Type B pancreatic cell (in vitro differentiated cells): ENCODE measurements around the gene SGPL1. TPM values are rescaled to one million over a fixed set of nuclear protein-coding genes. Genes with fewer than 3 reads are reported as not detected.

Experiments
- DNase-seq: peaks from one replicate; pipeline ENCODE4 v3.0.0; 2021; ENCODE audit warnings: mixed read lengths; ENCODE audit not compliant: unreplicated experiment; ENCODE audit errors: extremely low spot score
- H3K27ac Mint-ChIP-seq: 2 replicates; pipeline ENCODE4 v1.8.0; 2021; ENCODE audit warnings: mild to moderate bottlenecking, mixed read lengths
- H3K27me3 Mint-ChIP-seq: 2 replicates; pipeline ENCODE4 v1.8.0; 2021; ENCODE audit warnings: mixed read lengths
- H3K36me3 Mint-ChIP-seq: 2 replicates; pipeline ENCODE4 v1.8.0; 2021; ENCODE audit warnings: mixed read lengths
- H3K4me1 Mint-ChIP-seq: one replicate; pipeline ENCODE4 v1.8.0; 2021; ENCODE audit warnings: mixed read lengths; ENCODE audit not compliant: unreplicated experiment
- H3K4me3 Mint-ChIP-seq: 2 replicates; pipeline ENCODE4 v1.8.0; 2021; ENCODE audit warnings: mild to moderate bottlenecking, mixed read lengths
- H3K9me3 Mint-ChIP-seq: 2 replicates; pipeline ENCODE4 v1.8.0; 2021; ENCODE audit warnings: mixed read lengths
- total RNA-seq: library from RNA; stranded (reverse); gene quantifications from 2 replicates; pipeline ENCODE4 v1.2.1, GENCODE V29; 2021; ENCODE audit warnings: low replicate concordance
- TF ChIP-seq, protein P1 (sequence below): fragments of 200-600 bp; sonication (generic); conservative IDR thresholded peaks from 2 replicates; pipeline ENCODE4 v1.5.0; 2021; ENCODE audit warnings: antibody characterized with exemption, mild to moderate bottlenecking

The SGPL1 gene
- total RNA-seq, 1 donor from 2014 or later = 70.5 TPM

DNA sequence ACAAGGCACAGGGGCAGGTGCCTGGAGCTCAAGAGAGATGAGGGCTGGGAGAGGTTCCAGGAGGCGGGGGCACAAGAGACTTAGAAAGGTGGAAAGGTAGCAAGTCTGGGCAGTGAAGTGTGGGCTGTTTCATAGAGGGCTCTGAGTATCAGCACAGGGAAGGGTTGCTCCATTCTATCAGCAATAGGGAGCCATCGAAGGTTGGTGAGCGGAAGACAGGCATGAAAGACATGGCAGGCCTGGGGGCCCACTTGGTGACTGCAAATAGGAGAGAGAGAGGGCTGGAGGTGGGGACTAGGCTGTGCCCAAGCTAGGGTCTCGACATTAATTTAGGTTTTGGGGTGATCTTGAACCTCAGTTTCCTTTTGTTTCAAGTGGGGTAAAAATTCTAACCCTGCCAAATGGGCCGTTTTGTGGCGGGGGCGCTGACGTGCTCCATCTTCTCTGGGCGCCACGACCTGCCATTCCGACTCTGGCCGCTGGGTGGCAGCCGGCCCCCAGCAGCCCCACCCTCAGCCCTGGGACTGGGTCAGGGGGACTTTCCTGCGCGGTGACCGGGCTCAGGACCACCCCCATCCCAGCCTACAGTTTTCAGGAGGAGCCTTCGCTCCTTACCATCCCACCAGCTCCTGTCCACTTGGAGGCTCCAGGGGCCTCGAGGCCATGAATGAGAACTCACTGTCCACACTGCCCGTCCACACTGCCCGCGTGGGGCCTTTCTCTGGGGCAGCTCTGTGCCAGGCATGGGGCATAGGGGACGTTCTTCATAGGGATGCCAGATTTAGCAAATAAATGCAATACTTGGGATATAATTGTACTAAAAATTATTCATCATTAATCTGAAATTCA is 109.9 kb downstream of the SGPL1 start:
- Mint-ChIP-seq H3K9me3 (no peaks in the 10 kb centered on the region), H3K4me3 (no peak overlapping the region), H3K27me3 (peaks cover 31% of the 10 kb centered on the region), H3K27ac (no peak overlapping the region), H3K4me1 (peaks cover 28% of the 10 kb centered on the region), H3K36me3 (no peaks in the 10 kb centered on the region)
- no peak for DNase-seq
- TF ChIP-seq, protein P1, sequence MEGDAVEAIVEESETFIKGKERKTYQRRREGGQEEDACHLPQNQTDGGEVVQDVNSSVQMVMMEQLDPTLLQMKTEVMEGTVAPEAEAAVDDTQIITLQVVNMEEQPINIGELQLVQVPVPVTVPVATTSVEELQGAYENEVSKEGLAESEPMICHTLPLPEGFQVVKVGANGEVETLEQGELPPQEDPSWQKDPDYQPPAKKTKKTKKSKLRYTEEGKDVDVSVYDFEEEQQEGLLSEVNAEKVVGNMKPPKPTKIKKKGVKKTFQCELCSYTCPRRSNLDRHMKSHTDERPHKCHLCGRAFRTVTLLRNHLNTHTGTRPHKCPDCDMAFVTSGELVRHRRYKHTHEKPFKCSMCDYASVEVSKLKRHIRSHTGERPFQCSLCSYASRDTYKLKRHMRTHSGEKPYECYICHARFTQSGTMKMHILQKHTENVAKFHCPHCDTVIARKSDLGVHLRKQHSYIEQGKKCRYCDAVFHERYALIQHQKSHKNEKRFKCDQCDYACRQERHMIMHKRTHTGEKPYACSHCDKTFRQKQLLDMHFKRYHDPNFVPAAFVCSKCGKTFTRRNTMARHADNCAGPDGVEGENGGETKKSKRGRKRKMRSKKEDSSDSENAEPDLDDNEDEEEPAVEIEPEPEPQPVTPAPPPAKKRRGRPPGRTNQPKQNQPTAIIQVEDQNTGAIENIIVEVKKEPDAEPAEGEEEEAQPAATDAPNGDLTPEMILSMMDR = peak; percentile 99

DNA sequence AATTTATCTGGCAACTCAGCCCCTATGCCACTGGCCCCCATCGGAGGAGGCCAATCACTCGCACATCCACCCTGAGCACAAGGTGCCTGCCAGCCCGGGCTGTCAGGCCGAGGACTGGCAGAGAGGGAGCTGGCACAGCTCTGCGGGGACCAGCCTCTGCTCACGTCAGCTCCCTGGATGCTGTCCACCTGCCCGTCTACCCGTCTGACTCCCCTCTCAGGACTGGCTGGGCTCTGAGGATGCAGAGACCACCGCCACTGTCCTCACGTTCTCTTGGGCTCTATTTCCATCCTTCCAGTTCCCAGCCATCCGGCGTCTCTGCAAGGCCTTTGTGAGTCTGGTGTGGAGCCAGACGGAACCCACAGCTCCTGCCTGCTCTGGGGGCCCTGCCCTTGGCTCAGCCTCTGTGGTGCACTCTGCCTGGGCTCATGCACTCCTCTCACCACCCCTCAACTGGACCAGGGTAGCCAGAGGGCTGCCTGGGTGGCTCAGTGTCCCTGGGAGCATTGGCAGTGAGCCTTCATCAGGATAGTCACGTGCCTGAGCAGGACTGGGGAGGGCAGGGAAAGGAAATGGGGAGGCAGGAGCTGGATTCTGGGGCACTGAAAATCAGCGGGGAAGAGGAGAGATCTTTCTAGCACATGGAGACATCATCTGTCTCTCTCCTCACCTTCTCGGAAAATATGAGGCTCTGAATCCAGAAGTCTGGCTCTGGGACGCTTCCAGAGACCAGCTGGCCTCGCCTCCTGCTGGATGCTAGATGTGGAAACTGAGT is 110.7 kb downstream of the SGPL1 start:
- no peak for DNase-seq
- TF ChIP-seq, protein P1 = no peak
- no peak overlapping the region for H3K27ac Mint-ChIP-seq
- no peaks in the 10 kb centered on the region for H3K36me3 Mint-ChIP-seq
- H3K4me3 Mint-ChIP-seq = no peak overlapping the region
- no peaks in the 10 kb centered on the region for H3K9me3 Mint-ChIP-seq
- H3K27me3 Mint-ChIP-seq = peaks cover 31% of the 10 kb centered on the region
- H3K4me1 Mint-ChIP-seq = peaks cover 28% of the 10 kb centered on the region

DNA sequence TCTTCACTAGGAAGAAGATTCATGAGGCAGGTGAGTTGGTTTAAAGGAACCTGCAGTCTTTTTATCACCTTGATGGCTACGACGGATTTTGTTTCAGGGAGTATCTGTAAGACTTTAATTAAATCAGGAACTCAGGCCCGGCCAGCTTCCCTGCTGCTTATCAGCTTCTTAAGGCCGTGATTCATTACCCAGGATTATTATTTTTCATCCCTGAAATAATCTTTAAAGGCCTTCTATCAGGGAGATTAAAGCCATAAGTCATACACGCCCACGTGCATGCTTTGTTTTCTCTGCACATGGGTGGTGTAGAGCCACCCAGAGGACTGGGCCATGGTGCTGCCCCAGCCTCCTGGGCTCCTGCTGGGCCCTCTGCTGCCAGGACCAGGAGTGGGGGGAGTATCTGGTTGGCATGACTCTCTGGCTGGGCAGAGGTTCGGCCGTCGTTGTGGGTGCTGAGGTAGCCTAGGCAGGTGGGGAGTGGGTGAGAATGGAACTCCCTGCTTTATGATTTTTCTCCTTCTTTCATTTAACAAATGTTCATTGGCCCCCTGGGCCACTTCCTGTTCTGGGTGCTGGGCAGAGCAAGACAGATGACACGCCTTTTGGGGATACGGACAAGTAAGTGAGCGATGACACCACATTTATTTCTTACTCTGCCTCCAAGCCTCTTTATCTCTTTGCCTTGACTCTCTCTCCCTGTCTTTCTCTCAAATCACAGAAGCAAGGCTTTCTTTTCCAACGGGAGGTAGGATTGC is 111.6 kb downstream of the SGPL1 start:
- Mint-ChIP-seq H3K27ac (peak overlapping the region; percentile 32), H3K36me3 (no peaks in the 10 kb centered on the region), H3K9me3 (no peaks in the 10 kb centered on the region), H3K4me1 (peaks cover 28% of the 10 kb centered on the region), H3K4me3 (no peak overlapping the region), H3K27me3 (peaks cover 31% of the 10 kb centered on the region)
- no peak for DNase-seq
- TF ChIP-seq, protein P1 = no peak

- Mint-ChIP-seq H3K4me3 (no peak overlapping the region), H3K9me3 (no peaks in the 10 kb centered on the region), H3K36me3 (no peaks in the 10 kb centered on the region), H3K27me3 (peaks cover 31% of the 10 kb centered on the region), H3K27ac (peak overlapping the region; percentile 32), H3K4me1 (peaks cover 28% of the 10 kb centered on the region)
- DNase-seq = no peak
- TF ChIP-seq, protein P1 = no peak
Observed at GRCh38 chr10:70928140-70928539, 112.4 kb downstream of the SGPL1 start.

GRCh38 chr10:70930263-70931000 is 114.7 kb downstream of the SGPL1 start:
- Mint-ChIP-seq H3K27ac (no peak overlapping the region), H3K4me3 (no peak overlapping the region), H3K27me3 (peaks cover 25% of the 10 kb centered on the region), H3K9me3 (no peaks in the 10 kb centered on the region), H3K4me1 (peaks cover 25% of the 10 kb centered on the region), H3K36me3 (no peaks in the 10 kb centered on the region)
- DNase-seq = no peak
- TF ChIP-seq, protein P1 = no peak
